Measurements from ENCODE around the gene PER2. TPM values are rescaled to one million over a fixed set of nuclear protein-coding genes. Genes with fewer than 3 reads are reported as not detected.

Gene PER2
- total and polyA plus RNA-seq, 2 of the 13 experiments (the other 11 are each of a cell fraction or from before 2014, with no cell fraction given), result 5.1 to 9.4 TPM

DNA sequence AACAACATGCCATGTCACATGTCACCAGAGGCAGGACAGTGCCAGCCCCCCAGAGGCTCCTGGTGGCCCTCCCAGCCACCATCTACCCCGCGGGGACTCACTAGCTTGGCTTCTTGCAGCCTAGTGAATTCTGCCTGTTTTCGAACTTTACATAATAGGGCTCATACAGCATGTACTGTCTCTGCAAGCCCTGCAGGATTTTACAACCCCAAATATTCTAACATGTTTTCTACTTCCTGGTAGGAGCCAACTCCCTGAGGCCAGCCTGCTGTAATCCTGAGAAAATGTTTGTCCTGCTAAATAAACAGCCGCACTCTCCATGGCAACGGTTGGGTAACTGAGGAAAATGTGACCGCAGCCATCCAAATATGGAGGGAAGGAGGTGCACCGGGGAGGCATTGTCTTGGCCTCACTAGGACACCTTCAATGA is 2.7 kb downstream of the PER2 start (continued):
- TF ChIP-seq, protein P1, sequence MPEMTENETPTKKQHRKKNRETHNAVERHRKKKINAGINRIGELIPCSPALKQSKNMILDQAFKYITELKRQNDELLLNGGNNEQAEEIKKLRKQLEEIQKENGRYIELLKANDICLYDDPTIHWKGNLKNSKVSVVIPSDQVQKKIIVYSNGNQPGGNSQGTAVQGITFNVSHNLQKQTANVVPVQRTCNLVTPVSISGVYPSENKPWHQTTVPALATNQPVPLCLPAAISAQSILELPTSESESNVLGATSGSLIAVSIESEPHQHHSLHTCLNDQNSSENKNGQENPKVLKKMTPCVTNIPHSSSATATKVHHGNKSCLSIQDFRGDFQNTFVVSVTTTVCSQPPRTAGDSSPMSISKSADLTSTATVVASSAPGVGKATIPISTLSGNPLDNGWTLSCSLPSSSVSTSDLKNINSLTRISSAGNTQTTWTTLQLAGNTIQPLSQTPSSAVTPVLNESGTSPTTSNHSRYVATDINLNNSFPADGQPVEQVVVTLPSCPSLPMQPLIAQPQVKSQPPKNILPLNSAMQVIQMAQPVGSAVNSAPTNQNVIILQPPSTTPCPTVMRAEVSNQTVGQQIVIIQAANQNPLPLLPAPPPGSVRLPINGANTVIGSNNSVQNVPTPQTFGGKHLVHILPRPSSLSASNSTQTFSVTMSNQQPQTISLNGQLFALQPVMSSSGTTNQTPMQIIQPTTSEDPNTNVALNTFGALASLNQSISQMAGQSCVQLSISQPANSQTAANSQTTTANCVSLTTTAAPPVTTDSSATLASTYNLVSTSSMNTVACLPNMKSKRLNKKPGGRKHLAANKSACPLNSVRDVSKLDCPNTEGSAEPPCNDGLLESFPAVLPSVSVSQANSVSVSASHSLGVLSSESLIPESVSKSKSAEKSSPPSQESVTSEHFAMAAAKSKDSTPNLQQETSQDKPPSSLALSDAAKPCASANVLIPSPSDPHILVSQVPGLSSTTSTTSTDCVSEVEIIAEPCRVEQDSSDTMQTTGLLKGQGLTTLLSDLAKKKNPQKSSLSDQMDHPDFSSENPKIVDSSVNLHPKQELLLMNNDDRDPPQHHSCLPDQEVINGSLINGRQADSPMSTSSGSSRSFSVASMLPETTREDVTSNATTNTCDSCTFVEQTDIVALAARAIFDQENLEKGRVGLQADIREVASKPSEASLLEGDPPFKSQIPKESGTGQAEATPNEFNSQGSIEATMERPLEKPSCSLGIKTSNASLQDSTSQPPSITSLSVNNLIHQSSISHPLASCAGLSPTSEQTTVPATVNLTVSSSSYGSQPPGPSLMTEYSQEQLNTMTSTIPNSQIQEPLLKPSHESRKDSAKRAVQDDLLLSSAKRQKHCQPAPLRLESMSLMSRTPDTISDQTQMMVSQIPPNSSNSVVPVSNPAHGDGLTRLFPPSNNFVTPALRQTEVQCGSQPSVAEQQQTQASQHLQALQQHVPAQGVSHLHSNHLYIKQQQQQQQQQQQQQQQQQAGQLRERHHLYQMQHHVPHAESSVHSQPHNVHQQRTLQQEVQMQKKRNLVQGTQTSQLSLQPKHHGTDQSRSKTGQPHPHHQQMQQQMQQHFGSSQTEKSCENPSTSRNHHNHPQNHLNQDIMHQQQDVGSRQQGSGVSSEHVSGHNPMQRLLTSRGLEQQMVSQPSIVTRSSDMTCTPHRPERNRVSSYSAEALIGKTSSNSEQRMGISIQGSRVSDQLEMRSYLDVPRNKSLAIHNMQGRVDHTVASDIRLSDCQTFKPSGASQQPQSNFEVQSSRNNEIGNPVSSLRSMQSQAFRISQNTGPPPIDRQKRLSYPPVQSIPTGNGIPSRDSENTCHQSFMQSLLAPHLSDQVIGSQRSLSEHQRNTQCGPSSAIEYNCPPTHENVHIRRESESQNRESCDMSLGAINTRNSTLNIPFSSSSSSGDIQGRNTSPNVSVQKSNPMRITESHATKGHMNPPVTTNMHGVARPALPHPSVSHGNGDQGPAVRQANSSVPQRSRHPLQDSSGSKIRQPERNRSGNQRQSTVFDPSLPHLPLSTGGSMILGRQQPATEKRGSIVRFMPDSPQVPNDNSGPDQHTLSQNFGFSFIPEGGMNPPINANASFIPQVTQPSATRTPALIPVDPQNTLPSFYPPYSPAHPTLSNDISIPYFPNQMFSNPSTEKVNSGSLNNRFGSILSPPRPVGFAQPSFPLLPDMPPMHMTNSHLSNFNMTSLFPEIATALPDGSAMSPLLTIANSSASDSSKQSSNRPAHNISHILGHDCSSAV (CRISPR knock-in tag; IDR thresholded peaks at IDR 0.05; ENCODE audit: borderline replicate concordance), result no peak
- TF ChIP-seq ZFP62 (CRISPR knock-in tag; IDR thresholded peaks at IDR 0.05) (no peak), ARNT (IDR thresholded peaks at IDR 0.05) (no peak), ZNF790 (CRISPR knock-in tag; IDR thresholded peaks at IDR 0.05; ENCODE audit: borderline replicate concordance) (no peak), KLF9 (CRISPR knock-in tag; IDR thresholded peaks at IDR 0.05; ENCODE audit: low read depth) (no peak), ISL2 (CRISPR knock-in tag; IDR thresholded peaks at IDR 0.05) (peak; percentile 50; the same call in 1 of the 2 replicates), ZNF44 (CRISPR knock-in tag; IDR thresholded peaks at IDR 0.05) (no peak; the same call in 1 of the 2 replicates), NFE2L2 (IDR thresholded peaks at IDR 0.05; ENCODE audit: low read length) (no peak), SIX1 (CRISPR knock-in tag; IDR thresholded peaks at IDR 0.05; ENCODE audit: borderline replicate concordance) (no peak), SP1 (IDR thresholded peaks at IDR 0.05) (no peak), SP1 (CRISPR knock-in tag; IDR thresholded peaks at IDR 0.05) (0 out of 2 replicates have a peak, but pooled peaks have one; percentile 42), ZSCAN30 (CRISPR knock-in tag; IDR thresholded peaks at IDR 0.05) (no peak), HNF1B (CRISPR knock-in tag; IDR thresholded peaks at IDR 0.05) (peak; percentile 72; the same call in 1 of the 2 replicates), MLLT10 (CRISPR knock-in tag; IDR thresholded peaks at IDR 0.05) (no peak), ZNF670 (CRISPR knock-in tag; IDR thresholded peaks at IDR 0.05; ENCODE audit: borderline replicate concordance) (no peak), REPIN1 (CRISPR knock-in tag; IDR thresholded peaks at IDR 0.05; ENCODE audit: borderline replicate concordance, low read depth) (no peak), KDM5B (CRISPR knock-in tag; IDR thresholded peaks at IDR 0.05; ENCODE audit: borderline replicate concordance) (peak; percentile 60; the same call in 1 of the 2 replicates), FOSL1 (CRISPR knock-in tag; IDR thresholded peaks at IDR 0.05; ENCODE audit: borderline replicate concordance) (no peak), ZNF564 (CRISPR knock-in tag; IDR thresholded peaks at IDR 0.05) (no peak)
- TF ChIP-seq, protein P2, sequence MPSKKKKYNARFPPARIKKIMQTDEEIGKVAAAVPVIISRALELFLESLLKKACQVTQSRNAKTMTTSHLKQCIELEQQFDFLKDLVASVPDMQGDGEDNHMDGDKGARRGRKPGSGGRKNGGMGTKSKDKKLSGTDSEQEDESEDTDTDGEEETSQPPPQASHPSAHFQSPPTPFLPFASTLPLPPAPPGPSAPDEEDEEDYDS (CRISPR knock-in tag; IDR thresholded peaks at IDR 0.05), result peak; percentile 65; the same call in 1 of the 2 replicates
- TF ChIP-seq, protein P3, sequence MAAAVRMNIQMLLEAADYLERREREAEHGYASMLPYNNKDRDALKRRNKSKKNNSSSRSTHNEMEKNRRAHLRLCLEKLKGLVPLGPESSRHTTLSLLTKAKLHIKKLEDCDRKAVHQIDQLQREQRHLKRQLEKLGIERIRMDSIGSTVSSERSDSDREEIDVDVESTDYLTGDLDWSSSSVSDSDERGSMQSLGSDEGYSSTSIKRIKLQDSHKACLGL (CRISPR knock-in tag; IDR thresholded peaks at IDR 0.05), result no peak
